NCI-H2029 treated with DMSO at 0.1 percent for 48 hours (cell line): ENCODE measurements around the gene BPTF.
"Not testable (repeated sequence)": the region's sequence is repeated elsewhere in the genome, so short reads cannot be mapped to it uniquely, and the experiment has no call there.

Experiments used
- DNase-seq: peaks from one replicate; lab custom pipeline; 2025; lab: John Stamatoyannopoulos, UW

BPTF gene

GRCh38 chr17:67974185-67974584 lies 148.9 kb downstream of the BPTF start:
- DNase-seq = no peak

- DNase-seq = no peak
Observed at GRCh38 chr17:67974598-67975066, 149.3 kb downstream of the BPTF start.

GRCh38 chr17:67976306-67976705 lies 151.0 kb downstream of the BPTF start:
- DNase-seq = not testable (repeated sequence)

- DNase-seq = no peak
Observed at GRCh38 chr17:67980456-67980855, 155.2 kb downstream of the BPTF start.

GRCh38 chr17:67980883-67981282 lies 155.6 kb downstream of the BPTF start:
- not testable (repeated sequence) for DNase-seq

- DNase-seq = no peak
Observed at GRCh38 chr17:67982034-67982640, 156.8 kb downstream of the BPTF start.

- DNase-seq = no peak
Observed at GRCh38 chr17:67982686-67983382, 157.5 kb downstream of the BPTF start.

GRCh38 chr17:67983383-67983688 lies 158.0 kb downstream of the BPTF start:
- no peak for DNase-seq

GRCh38 chr17:67990909-67991308 lies 165.6 kb downstream of the BPTF start:
- peak; percentile 50 for DNase-seq

GRCh38 chr17:67992548-67993152 lies 167.3 kb downstream of the BPTF start:
- no peak for DNase-seq

GRCh38 chr17:67993153-67993997 lies 168.1 kb downstream of the BPTF start:
- DNase-seq = no peak

- DNase-seq = no peak
Observed at GRCh38 chr17:67993998-67994361, 168.7 kb downstream of the BPTF start.

GRCh38 chr17:67994817-67995569 lies 169.7 kb downstream of the BPTF start:
- no peak for DNase-seq

GRCh38 chr17:67995570-67996263 lies 170.4 kb downstream of the BPTF start:
- no peak for DNase-seq

GRCh38 chr17:67996301-67997171 lies 171.2 kb downstream of the BPTF start, which contains the start of gene C17orf58:
TSS of gene C17orf58 (minus strand) at chr17:67996469. CDS start at chr17:67996198, 271 bp downstream.
- not testable (repeated sequence) for DNase-seq

GRCh38 chr17:67998466-67998865 lies 173.2 kb downstream of the BPTF start:
- DNase-seq = no peak

- DNase-seq = no peak
Observed at GRCh38 chr17:67999291-67999911, 174.1 kb downstream of the BPTF start.

- DNase-seq = no peak
Observed at GRCh38 chr17:68004201-68004600, 178.9 kb downstream of the BPTF start.

GRCh38 chr17:68006797-68007196 lies 181.5 kb downstream of the BPTF start:
- no peak for DNase-seq
